Endothelial cell of umbilical vein (primary cell): ENCODE results near the gene KLRF2. TPM values are rescaled to one million over a fixed set of nuclear protein-coding genes. Genes with fewer than 3 reads are reported as not detected.

ENCODE experiments used
- BruUV-seq: library from RNA; stranded (reverse); fragments of 400-500 nt; replicated peaks from 2 replicates; lab custom pipeline; 2021; lab: Mats Ljungman, UMichigan
- CTCF ChIA-PET: fragments of 300-600, 350-600 bp; sonication (Branson Sonifier 250); formaldehyde crosslinking; loops from one replicate; lab custom pipeline; 2021; ENCODE audit warnings: antibody characterized with exemption, inconsistent platforms; lab: Charles Lee
- POLR2A ChIA-PET: fragments of 300-600, 350-600 bp; sonication (Branson Sonifier 250); formaldehyde crosslinking; loops from one replicate; lab custom pipeline; 2021; ENCODE audit warnings: antibody characterized with exemption, inconsistent platforms; lab: Charles Lee
- DNase-seq: peaks from one replicate; pipeline ENCODE4 v3.0.0-alpha.2; 2011; ENCODE audit warnings: low read depth, low spot score
- FAIRE-seq: peaks from 2 replicates; lab custom pipeline; 2011; peaks lifted over from hg19 to GRCh38; lab: Jason Lieb, UNC
- H2AFZ ChIP-seq: 2 replicates; pipeline ENCODE4 v1.6.0; 2012; ENCODE audit warnings: low read depth, low read length, control low read depth, inconsistent platforms
- H3K27ac ChIP-seq: 2 replicates; pipeline ENCODE4 v1.5.1; 2011; ENCODE audit warnings: low read depth, mild to moderate bottlenecking, control low read depth, low read length, moderate library complexity; ENCODE audit not compliant: insufficient read depth
- H3K27me3 ChIP-seq, 2 experiments: 2 replicates each; pipeline versions ENCODE4 v1.6.0 to v1.6.1; 2011; ENCODE audit warnings: low read length in 2 of 2, mixed read lengths in 1 of 2; ENCODE audit not compliant: control insufficient read depth in 2 of 2, insufficient read depth in 2 of 2
- H3K36me3 ChIP-seq, 2 experiments: 2 replicates in 1 of 2; 3 replicates in 1 of 2; pipeline ENCODE4 v1.5.1; 2011; ENCODE audit warnings: low read length in 2 of 2, mild to moderate bottlenecking in 1 of 2, moderate library complexity in 1 of 2; ENCODE audit not compliant: control insufficient read depth in 2 of 2, insufficient read depth in 2 of 2; ENCODE audit errors: extremely low read depth in 1 of 2
- H3K4me1 ChIP-seq: 3 replicates; pipeline ENCODE4 v1.5.1; 2011; ENCODE audit warnings: mild to moderate bottlenecking, low read length; ENCODE audit not compliant: control insufficient read depth, insufficient read depth; ENCODE audit errors: extremely low read depth
- H3K4me2 ChIP-seq: 2 replicates; pipeline ENCODE4 v1.6.1; 2011; ENCODE audit warnings: low read length, control low read depth, mixed read lengths; ENCODE audit not compliant: insufficient read depth
- H3K4me3 ChIP-seq, 3 experiments: fragments of 200-600 bp in 1 of 3; sonication (generic), shearing (Covaris generic) in 1 of 3; replicated peaks in 1 of 3; 2 replicates each; pipeline ENCODE4 v1.5.1; 2011 to 2016; ENCODE audit warnings: control low read depth in 3 of 3, low read length in 3 of 3, mild to moderate bottlenecking in 2 of 3, inconsistent platforms in 1 of 3, low read depth in 1 of 3, moderate library complexity in 1 of 3; ENCODE audit not compliant: insufficient read depth in 1 of 3
- H3K79me2 ChIP-seq: 2 replicates; pipeline ENCODE4 v1.6.0; 2012; ENCODE audit warnings: low read length, inconsistent platforms; ENCODE audit not compliant: control insufficient read depth, insufficient read depth
- H3K9ac ChIP-seq: replicated peaks from 2 replicates; pipeline ENCODE3; 2011; ENCODE audit warnings: low read length, control low read depth; ENCODE audit not compliant: insufficient read depth; ENCODE audit errors: extremely low read depth
- H3K9me1 ChIP-seq: replicated peaks from 3 replicates; pipeline ENCODE4 v1.6.0; 2011; ENCODE audit warnings: mild to moderate bottlenecking, low read length; ENCODE audit not compliant: control insufficient read depth, insufficient read depth; ENCODE audit errors: extremely low read depth
- H3K9me3 ChIP-seq: replicated peaks from 2 replicates; pipeline ENCODE4 v1.5.1; 2012; ENCODE audit warnings: low read length, inconsistent platforms; ENCODE audit not compliant: control insufficient read depth, insufficient read depth
- H4K20me1 ChIP-seq: replicated peaks from 2 replicates; pipeline ENCODE3; 2011; ENCODE audit warnings: mild to moderate bottlenecking, low read length; ENCODE audit not compliant: control insufficient read depth, insufficient read depth; ENCODE audit errors: extremely low read depth
- EZH2 ChIP-seq: IDR thresholded peaks from 2 replicates; pipeline ENCODE4 v1.6.1; 2012; ENCODE audit warnings: borderline replicate concordance, low read depth, mild to moderate bottlenecking, moderate library complexity, low read length, inconsistent platforms; ENCODE audit not compliant: severe bottlenecking
- FOS ChIP-seq: IDR thresholded peaks from 2 replicates; pipeline ENCODE4 v1.6.1; 2011; ENCODE audit warnings: mild to moderate bottlenecking, low read length, moderate library complexity, borderline replicate concordance; ENCODE audit not compliant: insufficient read depth
- GATA2 ChIP-seq: IDR thresholded peaks from 2 replicates; pipeline ENCODE4 v1.7.0; 2011; ENCODE audit warnings: low read depth, mild to moderate bottlenecking, moderate library complexity, mixed read lengths, low read length; ENCODE audit not compliant: insufficient read length, insufficient read depth
- JUN ChIP-seq: IDR thresholded peaks from 2 replicates; pipeline ENCODE4 v1.6.1; 2011; ENCODE audit warnings: borderline replicate concordance, low read depth; ENCODE audit not compliant: insufficient read length, insufficient read depth
- MYC ChIP-seq: IDR thresholded peaks from one replicate; pipeline ENCODE4 v1.6.1; 2011; ENCODE audit warnings: mild to moderate bottlenecking, low read depth, low read length
- POLR2A ChIP-seq: IDR thresholded peaks from 2 replicates; pipeline ENCODE4 v1.6.1; 2012; ENCODE audit warnings: low read depth, mild to moderate bottlenecking, control low read depth, low read length
- POLR2AphosphoS5 ChIP-seq: IDR thresholded peaks from 2 replicates; pipeline ENCODE4 v1.6.1; 2012; ENCODE audit warnings: low read depth, mild to moderate bottlenecking, control low read depth, low read length, moderate library complexity; ENCODE audit not compliant: insufficient read depth
- dilution Hi-C: fragments of 300-500 bp; cut with MboI; formaldehyde crosslinking; loops from one replicate; pipeline ENCODE4 v1.15.0; 2019; ENCODE audit warnings: low sequenced_read_pairs; ENCODE audit not compliant: extremely low pct_ligation_motif_present
- intact Hi-C: fragments of 100-400 bp; cut with micrococcal nuclease; formaldehyde crosslinking; loops from one replicate; pipeline ENCODE4 v1.10.0; 2022
- polyA plus RNA-seq, 4 experiments: library from polyadenylated mRNA; depleted of rRNA in 3 of 4; stranded (reverse) in 3 of 4; unstranded in 1 of 4; fragments of >200 nt; gene quantifications; 2 replicates each; pipeline versions ENCODE4 v1.2.1 to v1.2.3, GENCODE V29; 2011 to 2012; ENCODE audit warnings: missing spikeins in 1 of 4
- total RNA-seq: library from RNA; stranded (reverse); gene quantifications from 2 replicates; pipeline ENCODE4 v1.2.3, GENCODE V29; 2021
- TF ChIP-seq, protein P1 (sequence below), 2 donors: IDR thresholded peaks; 1 replicate in 1 of 2; 2 replicates in 1 of 2; pipeline ENCODE4 v1.5.1; 2011; ENCODE audit warnings: low read length in 2 of 2, mild to moderate bottlenecking in 2 of 2, moderate library complexity in 2 of 2, control low read depth in 1 of 2, inconsistent platforms in 1 of 2, low read depth in 1 of 2; ENCODE audit not compliant: insufficient read depth in 1 of 2; ENCODE audit errors: extremely low read depth in 1 of 2
- TF ChIP-seq, protein P2 (sequence below): IDR thresholded peaks from 2 replicates; pipeline ENCODE4 v1.6.1; 2011; ENCODE audit not compliant: insufficient read depth, insufficient read length

Gene KLRF2
- total and polyA plus RNA-seq, 2 donors (not counting 3 experiments of a cell fraction or from before 2014, with no cell fraction given): not detected

GRCh38 chr12:9858135-9858534 is 23.2 kb upstream of the KLRF2 start:
- H2AFZ ChIP-seq: no peak overlapping the region
- POLR2A ChIA-PET: interaction anchor here (0.6 kb wide), 1 partner anchor 34 kb away, joined by 4 read pairs; no protein-coding TSS in a partner anchor
- H3K9me1 ChIP-seq: no peaks in the 10 kb centered on the region
- CTCF ChIA-PET: no interaction called here
- no peaks in the 10 kb centered on the region for H3K9me3 ChIP-seq
- H3K4me1 ChIP-seq: no peaks in the 10 kb centered on the region
- no peak overlapping the region for H3K9ac ChIP-seq
- TF ChIP-seq MYC: no peak
- TF ChIP-seq, protein P1, sequence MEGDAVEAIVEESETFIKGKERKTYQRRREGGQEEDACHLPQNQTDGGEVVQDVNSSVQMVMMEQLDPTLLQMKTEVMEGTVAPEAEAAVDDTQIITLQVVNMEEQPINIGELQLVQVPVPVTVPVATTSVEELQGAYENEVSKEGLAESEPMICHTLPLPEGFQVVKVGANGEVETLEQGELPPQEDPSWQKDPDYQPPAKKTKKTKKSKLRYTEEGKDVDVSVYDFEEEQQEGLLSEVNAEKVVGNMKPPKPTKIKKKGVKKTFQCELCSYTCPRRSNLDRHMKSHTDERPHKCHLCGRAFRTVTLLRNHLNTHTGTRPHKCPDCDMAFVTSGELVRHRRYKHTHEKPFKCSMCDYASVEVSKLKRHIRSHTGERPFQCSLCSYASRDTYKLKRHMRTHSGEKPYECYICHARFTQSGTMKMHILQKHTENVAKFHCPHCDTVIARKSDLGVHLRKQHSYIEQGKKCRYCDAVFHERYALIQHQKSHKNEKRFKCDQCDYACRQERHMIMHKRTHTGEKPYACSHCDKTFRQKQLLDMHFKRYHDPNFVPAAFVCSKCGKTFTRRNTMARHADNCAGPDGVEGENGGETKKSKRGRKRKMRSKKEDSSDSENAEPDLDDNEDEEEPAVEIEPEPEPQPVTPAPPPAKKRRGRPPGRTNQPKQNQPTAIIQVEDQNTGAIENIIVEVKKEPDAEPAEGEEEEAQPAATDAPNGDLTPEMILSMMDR (IDR thresholded peaks at IDR 0.05; ENCODE audit: extremely low read depth in 1 of 2, insufficient read depth in 1 of 2, low read depth in 1 of 2, low read length in 2 of 2): no peak
- TF ChIP-seq EZH2: no peak
- no peak for TF ChIP-seq POLR2AphosphoS5
- TF ChIP-seq, protein P2, sequence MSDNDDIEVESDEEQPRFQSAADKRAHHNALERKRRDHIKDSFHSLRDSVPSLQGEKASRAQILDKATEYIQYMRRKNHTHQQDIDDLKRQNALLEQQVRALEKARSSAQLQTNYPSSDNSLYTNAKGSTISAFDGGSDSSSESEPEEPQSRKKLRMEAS: no peak
- no peak for TF ChIP-seq JUN
- no peak for TF ChIP-seq FOS
- no peak for TF ChIP-seq GATA2
- TF ChIP-seq POLR2A: no peak
- BruUV-seq: no TSS peak
- H4K20me1 ChIP-seq: no peaks in the 10 kb centered on the region
- H3K36me3 ChIP-seq: no peaks in the 10 kb centered on the region
- no peak overlapping the region for H3K4me3 ChIP-seq
- H3K27ac ChIP-seq: no peak overlapping the region
- intact Hi-C loops: no loop called here
- H3K27me3 ChIP-seq: no peaks in the 10 kb centered on the region
- DNase-seq (no peak), FAIRE-seq (no peak)
- dilution Hi-C loops: no loop called here
- peaks cover 8% of the 10 kb centered on the region for H3K79me2 ChIP-seq
- H3K4me2 ChIP-seq: no peak overlapping the region
